Amygdala (tissue), 56 donors: ENCODE measurements around the gene SIRPB2.

Experiments
- DNase-seq, 56 donors: peaks; one replicate each; lab custom pipeline; 2025; lab: John Stamatoyannopoulos, UW

Gene SIRPB2

DNA sequence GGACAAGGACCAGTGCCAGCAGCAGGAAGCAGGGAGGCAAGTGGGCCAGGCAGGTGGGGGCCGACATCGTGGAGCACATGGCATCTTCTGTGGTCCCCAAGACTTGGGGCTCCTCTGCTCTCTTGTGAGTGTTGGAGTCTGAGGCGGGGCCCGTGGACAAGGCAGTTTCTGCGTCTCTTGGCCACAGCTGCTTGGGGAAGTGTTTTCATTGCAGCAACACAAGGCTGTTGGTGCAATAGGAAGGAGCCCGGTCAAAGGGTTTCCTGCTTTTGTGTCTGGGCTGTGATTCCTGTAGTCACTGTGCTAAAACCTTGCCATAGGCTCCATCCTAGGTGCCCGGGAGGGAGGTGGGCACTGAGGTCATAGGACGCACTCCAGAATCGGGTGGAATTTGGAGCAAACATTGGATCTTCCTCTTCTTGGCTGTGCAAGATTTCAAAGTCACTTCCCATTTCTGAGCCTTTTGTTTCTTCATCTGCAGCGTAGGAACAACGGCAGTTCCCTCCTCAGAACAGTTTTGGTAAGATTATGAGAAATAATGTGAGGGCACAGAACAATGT lies at the start of gene SIRPB2:
Gene SIRPB2, minus strand, starts transcription at position 140 of the 560 bp plus-strand sequence. Its CDS starts 61 bp downstream, at position 79.
- DNase-seq: peak in 10 of 56 donors; percentile 3 to 34 (median 12)

DNA sequence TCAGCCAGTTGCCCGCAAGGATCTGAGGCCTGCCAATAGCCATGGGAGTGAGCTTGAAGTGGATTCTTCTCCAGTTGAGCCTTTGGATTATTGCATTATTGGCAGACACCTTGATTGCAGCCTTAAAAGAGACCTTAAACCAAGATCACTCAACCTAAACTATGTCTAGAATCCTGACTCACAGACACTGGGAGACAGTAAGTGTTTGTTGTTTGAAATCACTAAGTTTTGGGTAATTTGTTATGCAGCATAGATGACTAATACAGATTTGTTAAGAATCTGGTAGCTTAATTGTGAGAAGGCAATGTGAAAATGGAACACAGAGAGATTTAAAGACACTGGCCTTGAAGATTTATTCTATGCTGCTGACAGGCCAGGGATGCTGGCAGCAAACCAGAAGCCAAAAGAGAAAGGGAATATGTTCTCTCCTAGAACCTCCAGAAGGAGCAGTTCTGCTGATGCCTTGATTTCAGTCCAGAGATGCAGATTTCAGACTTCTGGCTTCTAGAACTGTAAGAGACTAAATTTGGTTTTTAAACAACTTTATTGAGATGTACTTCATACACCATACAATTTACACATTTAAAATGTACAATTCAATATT lies 48.7 kb upstream of the SIRPB2 start:
- no peak for DNase-seq

DNA sequence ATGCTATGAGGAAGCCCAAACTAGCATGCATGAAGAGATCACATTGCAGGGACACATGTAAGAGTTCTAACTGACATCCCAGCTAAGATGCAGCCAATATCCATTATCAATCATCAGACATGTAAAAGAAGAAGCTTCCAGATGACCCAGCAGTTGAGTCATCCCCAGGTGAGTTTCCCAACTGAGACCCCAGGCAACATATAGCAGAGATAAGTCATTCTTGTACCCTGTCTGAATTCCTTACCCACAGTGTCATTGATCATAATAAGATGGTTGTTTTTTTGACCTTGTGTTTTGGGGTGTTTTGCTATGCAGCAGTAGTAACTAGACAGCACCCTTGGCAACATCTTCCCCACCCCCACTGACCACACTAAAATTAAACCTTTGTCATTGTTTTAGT lies 47.4 kb upstream of the SIRPB2 start:
- no peak for DNase-seq

DNA sequence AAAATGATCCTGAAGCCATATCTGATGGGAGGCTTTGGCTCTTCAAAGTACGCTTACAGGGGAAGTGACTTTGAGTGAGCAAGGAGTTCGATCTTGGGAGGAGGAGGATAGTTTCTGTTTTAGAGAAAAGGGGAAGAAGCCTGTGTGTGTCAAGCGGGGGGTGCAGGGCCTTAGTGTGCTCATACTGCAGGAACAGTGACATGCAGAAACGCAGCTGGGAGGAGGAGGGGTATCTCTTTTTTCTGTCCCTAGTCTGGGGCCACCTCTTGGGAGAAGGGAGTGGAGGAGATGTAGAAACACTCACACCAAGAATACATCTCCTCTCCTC lies 46.5 kb upstream of the SIRPB2 start:
- DNase-seq: peak in 7 of 56 donors; percentile 2 to 50 (median 15)

DNA sequence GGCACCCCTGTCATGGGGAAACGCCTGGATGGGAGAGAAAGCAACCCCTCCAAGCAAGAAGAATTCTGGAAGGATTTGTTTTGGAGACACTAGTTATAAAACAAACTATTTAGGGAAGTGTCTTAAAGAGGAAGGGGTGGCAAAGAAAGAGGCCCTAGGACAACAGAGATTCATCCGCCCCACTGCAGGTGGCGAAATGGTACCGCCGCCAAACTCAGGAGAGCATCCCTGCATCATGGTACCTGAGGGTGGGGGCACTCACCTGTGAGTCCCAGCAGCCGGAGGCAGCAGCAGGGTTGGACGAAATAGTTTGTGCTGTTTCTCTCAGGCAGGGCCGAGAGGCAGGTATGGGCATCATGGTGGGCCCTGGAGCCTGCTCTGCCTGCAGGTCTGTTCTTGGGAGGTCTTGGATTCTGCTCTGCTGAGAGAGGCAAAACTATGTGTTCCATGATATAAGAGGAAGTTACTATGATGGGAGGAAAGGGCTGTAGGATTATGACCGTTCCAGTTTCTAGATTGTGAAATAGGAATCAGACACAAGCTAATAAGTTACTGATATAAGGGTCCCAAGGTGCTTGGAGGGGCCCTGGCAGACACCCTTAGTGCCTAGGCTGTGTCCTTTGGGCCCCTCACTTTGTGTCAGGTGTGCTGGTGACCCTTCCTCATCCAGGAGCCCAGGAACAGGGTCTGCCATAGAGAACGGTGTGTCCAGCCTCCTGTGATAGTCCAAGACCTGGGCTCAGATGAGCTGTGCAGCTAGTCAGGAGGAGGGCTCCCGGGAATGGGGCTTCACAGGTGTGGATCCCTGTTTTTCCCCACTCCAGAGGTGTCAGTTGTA lies 45.9 kb upstream of the SIRPB2 start:
- DNase-seq: no peak

DNA sequence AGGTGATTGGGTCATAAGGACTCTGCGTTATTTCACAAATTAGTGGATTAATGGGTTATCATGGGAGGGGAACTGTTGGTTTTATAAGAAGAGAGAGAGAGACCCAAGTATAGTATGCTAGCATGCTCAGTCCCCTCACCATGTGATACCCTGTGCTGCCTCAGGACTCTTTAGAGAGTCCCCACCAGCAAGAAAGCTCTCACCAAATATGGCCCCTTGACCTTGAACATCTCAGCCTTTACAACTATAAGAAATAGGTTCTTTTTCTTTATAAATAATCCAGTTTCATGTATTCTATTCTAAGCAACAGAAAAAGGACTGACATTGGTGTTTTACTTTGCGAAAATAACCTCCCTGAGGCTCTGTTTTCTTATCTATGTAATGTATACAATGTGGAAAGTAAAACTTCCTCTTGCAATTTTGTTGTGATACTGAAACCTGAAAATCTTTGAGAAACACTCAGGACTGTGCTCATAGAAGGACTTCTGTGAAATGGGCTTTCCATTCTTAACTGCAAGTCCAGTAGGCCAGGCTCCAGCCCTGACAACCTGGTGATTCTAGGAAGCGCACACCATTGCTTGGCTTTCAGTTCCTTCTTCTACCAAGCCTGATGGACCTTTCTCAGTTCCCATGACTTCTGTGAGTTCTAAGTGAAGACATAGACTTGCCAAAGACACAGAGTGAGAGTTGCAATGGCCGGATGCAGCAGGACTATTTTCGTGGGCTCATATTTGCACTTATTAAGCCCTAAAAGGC lies 44.4 kb upstream of the SIRPB2 start:
- peak in 2 of 56 donors; percentile 23 to 30 for DNase-seq

DNA sequence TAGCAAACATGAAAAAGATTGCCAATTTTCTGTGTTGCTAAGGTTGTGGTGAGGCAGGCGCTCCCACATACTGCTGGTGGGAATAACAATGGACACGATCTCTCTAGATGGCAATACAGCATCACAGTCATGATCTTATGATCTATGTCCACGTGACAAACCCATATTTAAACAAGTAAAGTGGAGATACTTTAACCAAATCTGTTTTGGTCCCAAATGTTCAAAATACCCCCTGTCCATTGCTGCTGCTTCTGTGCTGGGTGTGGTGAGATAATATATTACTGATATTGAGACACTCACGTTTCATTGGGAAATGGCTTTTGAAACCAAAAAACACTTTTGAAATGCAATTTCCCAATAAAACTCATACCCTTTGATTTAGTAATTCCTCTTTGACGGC lies 43.3 kb upstream of the SIRPB2 start:
- DNase-seq: no peak

DNA sequence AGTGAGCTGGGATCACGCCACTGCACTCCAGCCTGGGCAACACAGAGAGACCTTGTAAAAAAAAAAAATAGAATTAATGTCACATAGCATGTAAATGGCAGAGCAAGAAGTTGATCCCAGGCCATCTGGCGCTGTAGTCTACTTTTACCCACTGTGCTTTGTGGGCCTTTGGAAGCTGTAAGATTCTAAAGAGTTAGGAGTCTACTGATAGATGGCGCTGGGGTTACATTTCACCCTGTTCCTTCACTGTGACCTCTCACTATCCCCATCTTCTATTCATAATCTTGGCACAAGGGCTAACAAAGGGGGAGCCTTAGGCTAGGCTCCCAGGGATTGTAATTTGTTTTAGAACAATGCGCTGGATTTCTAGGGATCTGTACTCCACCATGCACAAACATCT lies 41.8 kb upstream of the SIRPB2 start:
- no peak for DNase-seq

DNA sequence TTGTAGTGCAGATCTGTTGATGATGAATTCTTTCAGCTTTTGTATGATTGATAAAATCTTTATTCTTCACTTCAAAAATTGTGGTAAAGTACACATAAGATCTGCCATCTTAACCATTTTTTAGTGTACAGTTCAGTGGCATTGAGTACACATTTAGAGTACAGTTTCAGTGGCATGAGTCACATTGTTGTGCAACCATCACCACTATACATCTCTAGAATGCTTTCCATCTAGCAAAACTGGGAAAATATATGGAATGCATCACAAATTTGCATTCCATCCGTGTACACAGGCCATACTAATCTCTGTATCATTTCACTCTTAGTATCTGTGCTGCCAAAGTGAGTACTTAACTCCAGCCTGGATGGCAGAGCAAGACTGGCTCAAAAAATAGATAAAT lies 37.6 kb upstream of the SIRPB2 start:
- DNase-seq: no peak

DNA sequence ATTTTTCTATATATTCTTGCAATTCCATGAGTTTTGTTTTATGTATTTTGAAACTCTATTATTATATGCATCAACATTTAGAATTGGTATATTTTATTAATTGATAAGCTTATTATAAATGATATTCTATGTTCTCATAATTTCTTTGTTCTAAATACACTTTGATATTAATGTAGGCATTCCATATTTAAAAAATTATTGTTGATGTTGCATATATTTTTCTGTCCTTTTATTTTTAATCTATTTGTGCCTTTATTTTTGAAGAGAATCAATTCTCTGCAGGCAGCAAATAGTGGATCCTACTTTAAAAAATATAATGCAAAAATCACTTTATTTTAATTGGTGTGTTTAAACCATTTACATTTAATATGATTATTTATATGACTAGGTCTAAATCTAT lies 36.7 kb upstream of the SIRPB2 start:
- no peak for DNase-seq

DNA sequence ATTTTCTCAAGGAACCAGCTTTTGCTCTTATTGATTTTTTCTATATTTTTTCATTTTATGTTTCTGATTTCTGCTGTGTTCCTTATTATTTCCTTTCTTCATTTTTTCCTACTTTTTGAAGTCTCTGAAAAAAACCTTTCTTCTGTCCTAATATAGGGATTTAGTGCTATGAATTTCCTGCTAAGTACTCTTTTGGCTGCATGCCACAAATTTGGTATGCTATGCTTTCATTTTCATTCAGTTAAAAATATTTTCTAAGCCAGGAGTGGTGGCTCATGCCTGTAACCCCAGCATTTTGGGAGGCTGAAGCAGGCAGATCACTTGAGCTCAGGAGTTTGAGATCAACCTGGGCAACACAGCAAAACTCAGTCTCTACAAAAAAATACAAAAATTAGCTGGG lies 35.7 kb upstream of the SIRPB2 start:
- no peak for DNase-seq

DNA sequence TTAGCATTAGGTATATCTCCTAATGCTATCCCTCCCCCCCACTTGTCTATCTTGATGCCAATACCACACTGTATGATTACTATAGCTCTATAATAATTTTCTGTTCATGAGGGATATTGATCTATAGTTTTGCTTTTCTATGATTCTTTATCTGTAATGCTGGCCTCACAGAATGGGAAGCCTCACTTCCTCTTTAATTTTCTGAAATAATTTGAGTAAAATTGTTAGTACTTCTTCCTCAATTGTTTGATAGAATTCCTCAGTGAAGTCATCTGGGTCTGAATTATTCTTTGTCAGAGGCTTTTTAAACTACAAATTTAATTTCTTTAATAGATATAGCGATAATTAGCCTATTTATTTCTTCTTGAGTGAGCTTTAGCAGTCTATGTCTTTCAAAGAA lies 35.1 kb upstream of the SIRPB2 start:
- no peak for DNase-seq

DNA sequence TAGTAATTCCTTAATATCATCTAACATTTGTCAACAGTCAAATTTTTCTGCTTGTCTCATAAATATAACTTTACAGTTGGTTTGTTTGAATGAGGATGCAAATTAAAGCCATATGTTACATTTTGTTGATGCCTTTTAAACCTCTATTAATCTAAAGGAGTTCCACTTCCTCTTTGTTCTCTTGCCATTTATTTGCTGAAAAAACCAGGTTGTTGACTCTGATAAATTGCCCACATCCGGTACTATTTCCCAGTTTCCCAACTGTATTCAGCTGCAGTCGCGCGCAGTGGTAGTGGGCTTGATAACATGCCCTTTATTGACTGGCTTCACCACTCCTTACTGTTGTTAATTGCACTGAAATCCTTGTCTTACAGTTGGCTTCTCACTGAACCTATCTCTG lies 32.8 kb upstream of the SIRPB2 start:
- no peak for DNase-seq

DNA sequence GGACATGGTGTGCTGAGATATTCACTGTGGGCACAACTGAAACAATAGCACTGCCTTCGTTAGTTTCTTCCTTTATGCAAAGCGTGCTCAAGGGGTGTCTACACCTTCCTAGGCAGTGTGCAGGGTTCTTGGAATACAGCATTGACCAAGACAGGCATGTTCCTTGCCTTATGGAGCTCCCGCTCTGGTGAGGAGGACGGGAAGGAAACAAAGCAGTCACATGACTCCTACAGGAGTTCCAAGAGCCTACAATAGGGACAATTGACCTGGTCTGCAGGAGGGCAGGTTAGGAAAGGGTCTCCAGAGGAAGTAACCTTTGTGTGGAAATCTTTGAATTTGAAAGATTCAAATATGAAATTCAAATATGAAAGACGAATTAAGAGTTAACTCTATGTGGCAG lies 25.8 kb upstream of the SIRPB2 start:
- DNase-seq: no peak

DNA sequence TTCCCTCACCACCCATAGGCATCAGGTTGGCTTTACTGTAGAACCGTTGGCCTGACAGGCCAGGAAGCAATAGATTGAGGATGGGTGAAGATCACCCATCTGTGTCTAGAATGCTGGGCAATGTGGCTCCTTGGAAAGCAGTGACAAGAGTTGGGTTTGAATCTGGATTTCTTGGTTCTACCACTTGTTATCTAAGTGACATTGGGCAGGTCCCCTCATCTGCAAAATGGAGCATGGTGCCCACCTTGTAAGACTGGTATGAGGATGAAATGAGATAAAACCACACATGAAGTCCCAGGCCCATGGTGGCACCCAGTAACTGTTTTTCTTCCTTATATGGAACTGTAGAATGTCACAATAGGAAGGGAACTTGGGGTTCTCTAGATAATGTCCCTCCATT lies 22.6 kb upstream of the SIRPB2 start:
- no peak for DNase-seq

DNA sequence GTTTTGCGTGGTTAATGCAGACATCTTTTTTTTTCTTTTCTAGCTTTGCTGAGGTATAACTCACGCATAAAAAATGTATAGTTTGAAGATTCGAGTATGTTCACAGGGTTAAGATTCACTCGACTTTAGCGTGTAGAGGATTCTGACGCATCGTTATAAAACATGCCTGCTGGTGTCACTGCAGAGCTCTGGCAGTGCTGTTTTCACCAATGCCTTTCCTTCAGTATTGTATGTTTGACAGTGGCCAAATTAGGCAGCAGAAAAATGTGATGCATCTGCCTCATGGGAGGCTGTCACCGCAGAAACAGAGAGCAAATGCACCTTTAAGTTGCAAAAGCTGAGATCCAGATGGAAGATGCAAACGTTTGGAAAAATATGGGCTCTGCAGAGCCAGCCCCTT lies 18.0 kb upstream of the SIRPB2 start:
- peak in 21 of 56 donors; percentile 2 to 46 (median 15) for DNase-seq

DNA sequence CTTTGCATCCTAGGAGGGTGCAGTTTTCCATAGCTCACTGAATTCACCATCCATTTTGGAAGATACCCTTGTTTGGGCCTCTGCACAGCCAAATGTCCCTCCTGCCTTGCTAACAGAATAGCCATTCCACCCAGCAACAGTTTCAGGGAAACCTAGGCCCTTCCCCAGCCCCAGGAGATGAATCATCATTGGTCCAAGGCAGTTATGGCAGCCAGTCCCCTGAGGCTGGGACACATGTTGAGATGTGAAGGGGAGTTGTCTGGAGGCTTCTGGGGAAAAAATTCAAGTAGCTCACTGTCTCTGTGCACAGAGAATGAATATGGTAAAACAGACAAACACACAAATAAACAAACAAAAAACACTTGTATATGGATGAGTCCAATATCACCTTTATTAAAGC lies 17.4 kb upstream of the SIRPB2 start:
- DNase-seq: no peak

DNA sequence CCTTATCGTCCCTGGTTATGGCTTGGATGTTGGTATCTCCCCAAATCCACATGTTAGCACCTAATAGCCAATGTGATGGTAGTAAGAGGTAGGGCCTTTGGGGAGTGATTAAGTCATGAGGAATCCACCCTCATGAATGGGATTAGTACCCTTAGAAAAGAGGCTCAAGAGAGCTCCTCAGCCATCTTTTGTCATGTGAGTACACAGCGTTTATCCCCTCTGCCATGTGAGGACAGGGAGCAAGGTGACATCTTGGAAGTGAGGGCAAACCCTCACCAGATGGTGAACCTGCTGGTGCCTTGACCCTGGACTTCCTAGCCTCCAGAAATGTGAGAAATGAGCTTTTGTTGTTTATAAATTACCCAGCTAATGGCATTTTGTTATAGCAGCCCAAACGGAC lies 16.1 kb upstream of the SIRPB2 start:
- no peak for DNase-seq

DNA sequence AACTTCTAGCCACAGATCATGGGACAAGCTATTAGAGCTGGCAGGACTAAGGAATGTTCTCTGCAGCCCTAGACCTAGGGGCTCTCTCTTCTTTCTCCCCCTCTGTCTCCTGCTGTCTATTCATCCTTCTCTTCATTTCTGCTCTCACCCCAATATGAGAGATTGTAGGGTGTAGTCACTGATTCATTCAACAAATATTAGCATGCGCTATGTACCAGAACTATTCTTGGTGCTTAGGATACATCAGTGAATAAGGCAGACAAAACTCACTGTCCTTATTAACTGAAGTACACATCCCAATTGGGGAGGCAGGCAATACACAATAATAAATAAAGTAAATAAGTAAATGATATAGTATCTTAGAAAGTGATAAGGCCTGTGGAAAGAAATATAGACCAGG lies 14.7 kb upstream of the SIRPB2 start:
- DNase-seq: no peak

DNA sequence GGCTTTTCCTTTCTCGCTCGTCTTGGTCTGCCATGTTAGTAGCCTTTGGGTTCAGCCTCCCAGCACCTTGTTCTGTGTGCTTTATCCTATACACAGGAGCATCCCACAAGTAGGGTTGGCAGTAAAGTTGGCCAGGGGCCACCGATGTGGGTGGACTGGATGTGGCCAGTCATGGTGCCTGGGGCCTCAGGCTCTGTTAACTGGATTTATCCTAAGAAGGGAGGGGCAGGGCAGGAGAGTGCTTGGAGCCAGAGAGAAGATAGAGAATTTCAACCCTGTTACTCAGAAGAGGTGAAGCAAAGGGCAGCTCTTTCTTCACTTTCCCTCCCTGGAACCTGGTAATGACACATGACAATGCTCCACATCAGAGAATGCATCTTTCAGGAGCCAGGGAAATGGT lies 14.1 kb upstream of the SIRPB2 start:
- no peak for DNase-seq

DNA sequence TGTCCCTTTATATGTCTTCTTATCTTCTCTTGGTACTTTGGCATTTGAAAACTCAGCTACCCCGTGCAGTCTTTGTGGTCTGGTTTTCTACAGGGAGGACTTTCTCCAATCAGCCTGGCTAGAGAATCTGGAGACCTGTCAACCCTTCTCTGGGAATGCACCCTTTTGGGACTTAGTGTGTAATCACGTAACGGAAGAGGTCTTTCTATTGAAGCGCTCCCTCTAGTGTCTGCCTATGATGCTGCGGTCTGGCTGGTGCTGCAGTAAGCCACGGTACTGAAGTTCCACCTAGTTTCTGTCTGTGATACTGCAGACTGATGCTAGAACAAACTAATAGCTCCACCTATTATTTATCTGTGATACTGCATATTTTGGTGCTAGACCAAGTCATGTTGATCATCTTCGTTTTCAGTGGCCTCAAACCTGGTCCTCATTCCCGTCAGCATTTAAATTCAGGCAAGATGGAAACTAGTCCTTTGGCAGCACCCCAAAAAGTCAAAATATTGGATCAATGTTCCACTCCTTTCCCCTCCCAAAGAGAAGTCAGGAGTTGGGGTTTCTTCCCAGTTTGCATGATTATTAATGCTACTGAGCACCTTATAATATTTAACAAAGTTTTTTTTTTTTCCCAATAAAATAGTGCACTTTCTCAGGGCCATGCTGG lies 12.5 kb upstream of the SIRPB2 start:
- peak in 45 of 56 donors; percentile 5 to 74 (median 29) for DNase-seq
